GM12878 (cell line): Measurements from ENCODE around the gene SOX4. TPM values are rescaled to one million over a fixed set of nuclear protein-coding genes. Genes with fewer than 3 reads are reported as not detected.

Experiments used
- ATAC-seq: fragments of 200-7000 bp; cut with Tn5 transposase; 3 replicates; pipeline ENCODE4 v1.9.1; 2020; ENCODE audit warnings: mild to moderate bottlenecking, moderate library complexity
- BruUV-seq: library from RNA; stranded (reverse); fragments of 400-500 nt; replicated peaks from 2 replicates; lab custom pipeline; 2021; lab: Mats Ljungman, UMichigan
- CTCF ChIA-PET: fragments of 300-600 bp; sonication (Branson Sonifier 250); formaldehyde crosslinking; extraction: SDS; loops from one replicate; lab custom pipeline; 2021; ENCODE audit warnings: inconsistent platforms; lab: Yijun Ruan, JAX
- POLR2A ChIA-PET: fragments of 350-600 bp; formaldehyde crosslinking; extraction: SDS; loops from one replicate; lab custom pipeline; 2021; ENCODE audit warnings: inconsistent platforms; lab: Charles Lee
- RAD21 ChIA-PET: fragments of 300-600 bp; sonication (Branson Sonifier 250); formaldehyde crosslinking; loops from one replicate; lab custom pipeline; 2023; ENCODE audit warnings: antibody characterized with exemption; ENCODE audit not compliant: unreplicated experiment; lab: Charles Lee
- SMC1A ChIA-PET: fragments of 300-600 bp; sonication (Branson Sonifier 250); formaldehyde crosslinking; loops from one replicate; lab custom pipeline; 2023; ENCODE audit not compliant: unreplicated experiment, uncharacterized antibody; lab: Charles Lee
- DNase-seq: peaks from one replicate; pipeline ENCODE4 v3.0.0-alpha.2; 2011; ENCODE audit warnings: low read depth, low spot score
- FAIRE-seq: peaks from 3 replicates; lab custom pipeline; 2011; peaks lifted over from hg19 to GRCh38; lab: Jason Lieb, UNC
- H2AFZ ChIP-seq: 2 replicates; pipeline ENCODE4 v1.6.0; 2011; ENCODE audit warnings: low read depth, low read length, control low read depth; ENCODE audit not compliant: control insufficient read depth
- H3K27ac ChIP-seq: 2 replicates; pipeline ENCODE4 v1.5.1; 2011; ENCODE audit warnings: control low read depth; ENCODE audit not compliant: control insufficient read depth, insufficient read depth
- H3K27me3 ChIP-seq, 2 experiments: replicated peaks in 1 of 2; 2 replicates each; pipeline versions ENCODE4 v1.6.0 to v1.6.1; 2011; ENCODE audit warnings: low read length in 1 of 2; ENCODE audit not compliant: control insufficient read depth in 2 of 2, insufficient read depth in 2 of 2
- H3K36me3 ChIP-seq, 2 experiments: 2 replicates each; pipeline ENCODE4 v1.5.1; 2011; ENCODE audit warnings: low read length in 1 of 2; ENCODE audit not compliant: control insufficient read depth in 2 of 2, insufficient read depth in 2 of 2
- H3K4me1 ChIP-seq: 2 replicates; pipeline ENCODE4 v1.6.1; 2011; ENCODE audit warnings: mild to moderate bottlenecking, low read length, moderate library complexity, mixed read lengths; ENCODE audit not compliant: control insufficient read depth, insufficient read depth
- H3K4me2 ChIP-seq: 2 replicates; pipeline ENCODE4 v1.6.0; 2011; ENCODE audit warnings: control low read depth; ENCODE audit not compliant: control insufficient read depth, insufficient read depth
- H3K4me3 ChIP-seq: fragments of 200-600 bp; sonication (generic); 2 replicates; pipeline ENCODE4 v1.5.1; 2016
- H3K79me2 ChIP-seq: 2 replicates; pipeline ENCODE4 v1.6.0; 2011; ENCODE audit warnings: low read length; ENCODE audit not compliant: control insufficient read depth, insufficient read depth
- H3K9ac ChIP-seq: 2 replicates; pipeline ENCODE4 v1.8.0; 2011; ENCODE audit warnings: low read length, control low read depth, mixed read lengths; ENCODE audit not compliant: control insufficient read depth, insufficient read depth
- H3K9me3 ChIP-seq: replicated peaks from 3 replicates; pipeline ENCODE4 v1.5.1; 2011; ENCODE audit warnings: mild to moderate bottlenecking, low read length; ENCODE audit not compliant: control insufficient read depth, insufficient read depth
- H4K20me1 ChIP-seq: 2 replicates; pipeline ENCODE4 v1.6.0; 2011; ENCODE audit not compliant: control insufficient read depth, insufficient read depth
- BHLHE40 ChIP-seq, 2 experiments: fragments of 450-650 bp in 1 of 2; IDR thresholded peaks; 2 replicates each; pipeline ENCODE4 v1.6.1; 2011 to 2017; ENCODE audit warnings: low read depth in 2 of 2, borderline replicate concordance in 1 of 2, improper control_type of control experiment in 1 of 2, low read length in 1 of 2, mild to moderate bottlenecking in 1 of 2
- IKZF2 ChIP-seq, 2 experiments: fragments of 450-650 bp; IDR thresholded peaks; 2 replicates each; pipeline ENCODE4 v1.6.1; 2017; ENCODE audit warnings: mild to moderate bottlenecking in 2 of 2, moderate library complexity in 2 of 2
- KLF5 ChIP-seq: fragments of 450-650 bp; IDR thresholded peaks from 2 replicates; pipeline ENCODE4 v1.6.1; 2014; ENCODE audit warnings: mild to moderate bottlenecking; ENCODE audit not compliant: partially characterized antibody
- NFXL1 ChIP-seq: fragments of 450-650 bp; IDR thresholded peaks from 2 replicates; pipeline ENCODE4 v1.6.1; 2017; ENCODE audit warnings: antibody characterized with exemption, mild to moderate bottlenecking, borderline replicate concordance
- RAD21 ChIP-seq: IDR thresholded peaks from 2 replicates; pipeline ENCODE4 v1.6.1; 2011; ENCODE audit warnings: mild to moderate bottlenecking, low read depth, low read length, moderate library complexity; ENCODE audit not compliant: insufficient read depth
- RELA ChIP-seq: fragments of 450-650 bp; IDR thresholded peaks from 2 replicates; pipeline ENCODE4 v1.8.0; 2014; ENCODE audit warnings: borderline replicate concordance; ENCODE audit not compliant: partially characterized antibody
- SIN3A ChIP-seq: IDR thresholded peaks from 2 replicates; pipeline ENCODE4 v1.6.1; 2012; ENCODE audit warnings: low read depth, low read length, improper control_type of control experiment
- SMAD1 ChIP-seq: fragments of 450-650 bp; IDR thresholded peaks from 2 replicates; pipeline ENCODE4 v1.6.1; 2018; ENCODE audit warnings: mild to moderate bottlenecking, low read depth; ENCODE audit not compliant: partially characterized antibody
- TARDBP ChIP-seq: IDR thresholded peaks from 2 replicates; pipeline ENCODE4 v1.6.1; 2016; ENCODE audit warnings: borderline replicate concordance
- TCF12 ChIP-seq: IDR thresholded peaks from 2 replicates; pipeline ENCODE4 v1.6.1; 2011; ENCODE audit warnings: low read depth, mild to moderate bottlenecking, low read length
- ZNF687 ChIP-seq: fragments of 450-650 bp; IDR thresholded peaks from 2 replicates; pipeline ENCODE4 v1.6.1; 2017; ENCODE audit warnings: mild to moderate bottlenecking, moderate library complexity
- WGBS: methylation state at CpG from one replicate; pipeline ENCODE4 v1.1.6; 2016; ENCODE audit warnings: low lambda C conversion rate; ENCODE audit not compliant: insufficient replicate concordance, insufficient coverage; ENCODE audit errors: missing lambda C conversion rate; 5-methylcytosine and 5-hydroxymethylcytosine counted together
- in situ Hi-C: fragments of 300-500 bp; cut with MboI; formaldehyde crosslinking; loops from 9 replicates; pipeline ENCODE4 v1.14.3; 2018; ENCODE audit warnings: mixed read lengths
- intact Hi-C: fragments of 100-400 bp; cut with micrococcal nuclease; formaldehyde crosslinking; loops from one replicate; pipeline ENCODE4 v1.14.2; 2022; ENCODE audit not compliant: unreplicated experiment
- polyA plus RNA-seq, 11 experiments: library from polyadenylated mRNA; depleted of rRNA in 4 of 11; unstranded in 6 of 11; stranded (reverse) in 5 of 11; fragments of >200 nt; fragmentation: Nextera tagmentation in 4 of 11; fragmentation: Illumina TruSeq in 1 of 11; extraction: Ambion mirVana in 4 of 11; extraction: Trizol in 1 of 11; gene quantifications; 1 replicate in 1 of 11; 2 replicates in 10 of 11; pipeline versions ENCODE4 v1.2.1 to v1.2.3, GENCODE V29; 2011 to 2016; ENCODE audit warnings: inconsistent platforms in 2 of 11, missing spikeins in 2 of 11, low read depth in 1 of 11
- total RNA-seq, 4 experiments: library from RNA; depleted of rRNA in 3 of 4; stranded (reverse); fragments of >200 nt in 3 of 4; fragmentation: Illumina TruSeq in 1 of 4; extraction: Trizol in 1 of 4; gene quantifications; 2 replicates each; pipeline versions ENCODE4 v1.2.1 to v1.2.3, GENCODE V29; 2013 to 2021
- TF ChIP-seq, protein P1 (sequence below): IDR thresholded peaks from 2 replicates; pipeline ENCODE4 v1.6.1; 2012; ENCODE audit warnings: low read depth, low read length, improper control_type of control experiment

The SOX4 gene
- total and polyA plus RNA-seq, 10 of the 15 experiments (the other 5 are each of a cell fraction or from before 2014, with no cell fraction given) = 16.8 to 119 (median 26.5) TPM

DNA sequence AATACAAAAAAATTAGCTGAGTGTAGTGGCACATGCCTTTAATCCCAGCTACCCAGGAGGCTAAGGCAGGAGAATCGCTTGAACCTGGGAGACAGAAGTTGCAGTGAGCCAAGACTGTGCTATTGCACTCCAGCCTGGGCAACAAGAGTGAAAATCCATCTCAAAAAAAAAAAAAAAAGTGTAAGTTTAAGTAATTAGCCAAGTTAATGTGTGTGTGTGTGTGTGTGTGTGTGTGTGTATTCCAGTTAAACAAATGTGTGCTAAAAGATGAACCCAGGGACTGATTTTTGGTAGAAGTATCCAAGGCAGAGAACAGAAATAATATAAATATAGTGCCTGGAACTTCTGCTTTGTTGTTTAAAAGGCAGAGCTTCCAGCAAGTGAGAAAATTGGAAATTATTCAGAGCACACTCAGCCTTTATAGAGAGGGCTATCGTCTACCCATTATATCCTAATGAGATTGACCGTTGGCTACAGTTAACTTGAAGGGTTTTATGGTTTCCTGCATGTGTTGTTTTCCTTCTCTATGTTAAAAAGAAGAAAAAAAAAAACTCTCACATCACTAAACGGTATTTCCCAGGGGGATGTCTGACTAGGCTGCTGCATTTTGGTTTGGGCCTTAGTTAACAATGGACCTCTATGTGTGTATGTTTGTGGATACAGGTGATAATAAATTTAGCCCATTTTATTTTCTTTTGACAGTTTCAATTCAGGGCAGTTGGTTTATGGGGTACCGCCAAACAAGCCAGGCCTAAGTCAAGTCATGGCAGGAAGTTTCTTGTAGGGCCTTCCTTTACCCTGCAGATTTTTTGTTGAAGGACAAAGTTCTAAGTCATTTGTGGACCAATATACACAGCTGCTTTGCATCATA is 9.8 kb downstream of the SOX4 start:
- ChIA-PET RAD21 (no interaction called here), CTCF (no interaction called here), POLR2A (interaction anchor here (0.9 kb wide), 1 partner anchor 9 kb away, joined by 8 read pairs; the partner anchor contains the start of gene SOX4), SMC1A (interaction anchor here (0.6 to 1.2 kb wide), 2 partner anchors 11 to 681 kb away, joined by 3 read pairs; no protein-coding TSS in a partner anchor)
- Histone ChIP-seq H3K79me2 (peaks cover 9% of the 10 kb centered on the region), H3K4me1 (0 out of 2 replicates have a peak, but pooled peaks cover 5% of the 10 kb centered on the region), H3K36me3 (no peaks in the 10 kb centered on the region), H3K9me3 (no peaks in the 10 kb centered on the region; the same call in 2 of the 3 replicates), H3K4me2 (no peak overlapping the region), H2AFZ (no peak overlapping the region; the same call in 1 of the 2 replicates), H3K27ac (no peak overlapping the region), H3K4me3 (no peak overlapping the region), H3K9ac (no peak overlapping the region), H3K27me3 (no peaks in the 10 kb centered on the region), H4K20me1 (no peaks in the 10 kb centered on the region)
- DNase-seq (no peak), ATAC-seq (peak; percentile 59), FAIRE-seq (no peak)
- no TSS peak for BruUV-seq
- WGBS = 13% methylated on average over 5 of the region's 5 CpGs
- in situ Hi-C loops = no loop called here
- intact Hi-C loops = no loop called here
- peak in 1 of 2 experiments; percentile 47; a peak in 1 of 4 replicates for TF ChIP-seq BHLHE40 (IDR thresholded peaks at IDR 0.05; ENCODE audit: borderline replicate concordance in 1 of 2, low read depth in 2 of 2, low read length in 1 of 2)
- TF ChIP-seq TARDBP = no peak
- no peak for TF ChIP-seq SIN3A
- TF ChIP-seq RAD21 = no peak
- 0 out of 2 replicates have a peak, but pooled peaks have one; percentile 48 for TF ChIP-seq ZNF687
- TF ChIP-seq NFXL1 = no peak
- TF ChIP-seq IKZF2 (IDR thresholded peaks at IDR 0.05) = peak; percentile 37 to 46; a peak in 2 of 4 replicates
- no peak for TF ChIP-seq TCF12
- no peak for TF ChIP-seq RELA
- TF ChIP-seq SMAD1 = no peak
- TF ChIP-seq, protein P1, sequence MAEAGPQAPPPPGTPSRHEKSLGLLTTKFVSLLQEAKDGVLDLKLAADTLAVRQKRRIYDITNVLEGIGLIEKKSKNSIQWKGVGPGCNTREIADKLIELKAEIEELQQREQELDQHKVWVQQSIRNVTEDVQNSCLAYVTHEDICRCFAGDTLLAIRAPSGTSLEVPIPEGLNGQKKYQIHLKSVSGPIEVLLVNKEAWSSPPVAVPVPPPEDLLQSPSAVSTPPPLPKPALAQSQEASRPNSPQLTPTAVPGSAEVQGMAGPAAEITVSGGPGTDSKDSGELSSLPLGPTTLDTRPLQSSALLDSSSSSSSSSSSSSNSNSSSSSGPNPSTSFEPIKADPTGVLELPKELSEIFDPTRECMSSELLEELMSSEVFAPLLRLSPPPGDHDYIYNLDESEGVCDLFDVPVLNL = no peak
- no peak for TF ChIP-seq KLF5
